SK-N-SH (cell line): Measurements from ENCODE around the gene CREB3L1.

ENCODE experiments used
- CTCF ChIP-seq: fragments of 200-600 bp; sonication (generic); IDR thresholded peaks from 2 replicates; pipeline ENCODE4 v1.6.1; 2017; ENCODE audit warnings: antibody characterized with exemption, mild to moderate bottlenecking, moderate library complexity
- ELF1 ChIP-seq: IDR thresholded peaks from 2 replicates; pipeline ENCODE4 v1.4.0; 2012
- GABPA ChIP-seq: IDR thresholded peaks from 2 replicates; pipeline ENCODE4 v1.4.0; 2012; ENCODE audit warnings: low read depth, mild to moderate bottlenecking
- MAX ChIP-seq: IDR thresholded peaks from 2 replicates; pipeline ENCODE4 v1.4.0; 2012; ENCODE audit warnings: low read depth
- NFIC ChIP-seq: IDR thresholded peaks from 2 replicates; pipeline ENCODE4 v1.4.0; 2012; ENCODE audit warnings: borderline replicate concordance
- POLR2AphosphoS5 ChIP-seq: IDR thresholded peaks from 2 replicates; pipeline ENCODE4 v1.6.1; 2012; ENCODE audit warnings: low read depth, low read length
- RXRA ChIP-seq: IDR thresholded peaks from 2 replicates; pipeline ENCODE4 v1.4.0; 2012; ENCODE audit warnings: low read depth, mild to moderate bottlenecking, borderline replicate concordance
- TAF1 ChIP-seq: IDR thresholded peaks from 2 replicates; pipeline ENCODE4 v1.6.1; 2012; ENCODE audit warnings: low read depth, mild to moderate bottlenecking, low read length, moderate library complexity, borderline replicate concordance
- YY1 ChIP-seq: IDR thresholded peaks from 2 replicates; pipeline ENCODE4 v1.4.0; 2012; ENCODE audit warnings: low read depth, mild to moderate bottlenecking

- no peak for TF ChIP-seq NFIC
- TF ChIP-seq CTCF = no peak
- no peak for TF ChIP-seq YY1
- no peak for TF ChIP-seq MAX
- TF ChIP-seq GABPA = no peak
- no peak for TF ChIP-seq POLR2AphosphoS5
- no peak for TF ChIP-seq ELF1
- no peak for TF ChIP-seq RXRA
- TF ChIP-seq TAF1 = no peak
Measured at GRCh38 chr11:46259971-46260560, 17.4 kb upstream of the CREB3L1 start.
